Measurements from ENCODE around the gene KIT. TPM values are rescaled to one million over a fixed set of nuclear protein-coding genes. Genes with fewer than 3 reads are reported as not detected.

KIT gene
- total and polyA plus RNA-seq, 2 experiments from 2014 or later, result 3.2 to 10.5 TPM

DNA sequence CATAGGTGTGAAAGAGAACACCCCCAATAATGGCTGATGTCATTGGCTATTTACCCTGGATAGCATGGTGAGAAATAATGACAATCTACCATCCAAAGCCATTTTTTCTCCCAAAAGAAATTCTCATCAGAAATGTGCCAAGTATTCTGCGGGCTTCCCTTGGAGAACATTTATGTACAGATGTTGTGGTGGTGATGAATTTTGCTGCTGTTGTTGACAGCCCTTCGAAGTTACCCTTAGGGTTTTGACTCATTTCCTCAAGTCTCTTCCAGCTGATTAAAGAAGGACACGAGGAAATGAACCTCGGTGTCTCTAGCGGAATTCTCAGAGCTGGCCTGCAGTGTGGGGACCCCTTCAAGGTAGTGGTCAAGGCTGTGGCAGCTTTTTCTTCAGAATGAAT is 3.4 kb downstream of the KIT start:
- Histone ChIP-seq H3K4me3 (no peak overlapping the region), H3K9me3 (ENCODE audit: low read depth) (no peaks in the 10 kb centered on the region), H3K36me3 (no peaks in the 10 kb centered on the region), H3K4me1 (ENCODE audit: low read depth) (no peaks in the 10 kb centered on the region), H3K27ac (no peak overlapping the region), H3K27me3 (peaks cover 61% of the 10 kb centered on the region)
- TF ChIP-seq, protein P1, sequence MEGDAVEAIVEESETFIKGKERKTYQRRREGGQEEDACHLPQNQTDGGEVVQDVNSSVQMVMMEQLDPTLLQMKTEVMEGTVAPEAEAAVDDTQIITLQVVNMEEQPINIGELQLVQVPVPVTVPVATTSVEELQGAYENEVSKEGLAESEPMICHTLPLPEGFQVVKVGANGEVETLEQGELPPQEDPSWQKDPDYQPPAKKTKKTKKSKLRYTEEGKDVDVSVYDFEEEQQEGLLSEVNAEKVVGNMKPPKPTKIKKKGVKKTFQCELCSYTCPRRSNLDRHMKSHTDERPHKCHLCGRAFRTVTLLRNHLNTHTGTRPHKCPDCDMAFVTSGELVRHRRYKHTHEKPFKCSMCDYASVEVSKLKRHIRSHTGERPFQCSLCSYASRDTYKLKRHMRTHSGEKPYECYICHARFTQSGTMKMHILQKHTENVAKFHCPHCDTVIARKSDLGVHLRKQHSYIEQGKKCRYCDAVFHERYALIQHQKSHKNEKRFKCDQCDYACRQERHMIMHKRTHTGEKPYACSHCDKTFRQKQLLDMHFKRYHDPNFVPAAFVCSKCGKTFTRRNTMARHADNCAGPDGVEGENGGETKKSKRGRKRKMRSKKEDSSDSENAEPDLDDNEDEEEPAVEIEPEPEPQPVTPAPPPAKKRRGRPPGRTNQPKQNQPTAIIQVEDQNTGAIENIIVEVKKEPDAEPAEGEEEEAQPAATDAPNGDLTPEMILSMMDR (IDR thresholded peaks at IDR 0.05; ENCODE audit: low read depth, low read length), result no peak
- DNase-seq (ENCODE audit: low read depth in 1 of 2, low spot score in 1 of 2), result peak in 1 of 2 donors; percentile 57

- Histone ChIP-seq H3K4me3 (no peak overlapping the region), H3K36me3 (no peaks in the 10 kb centered on the region), H3K27me3 (peaks cover 56% of the 10 kb centered on the region), H3K4me1 (ENCODE audit: low read depth) (no peaks in the 10 kb centered on the region), H3K27ac (no peak overlapping the region), H3K9me3 (ENCODE audit: low read depth) (no peaks in the 10 kb centered on the region)
- peak in 1 of 2 donors; percentile 51 for DNase-seq (ENCODE audit: low read depth in 1 of 2, low spot score in 1 of 2)
- TF ChIP-seq, protein P1 (IDR thresholded peaks at IDR 0.05; ENCODE audit: low read depth, low read length), result no peak
Observed at GRCh38 chr4:54661686-54662085, 3.9 kb downstream of the KIT start.

DNA sequence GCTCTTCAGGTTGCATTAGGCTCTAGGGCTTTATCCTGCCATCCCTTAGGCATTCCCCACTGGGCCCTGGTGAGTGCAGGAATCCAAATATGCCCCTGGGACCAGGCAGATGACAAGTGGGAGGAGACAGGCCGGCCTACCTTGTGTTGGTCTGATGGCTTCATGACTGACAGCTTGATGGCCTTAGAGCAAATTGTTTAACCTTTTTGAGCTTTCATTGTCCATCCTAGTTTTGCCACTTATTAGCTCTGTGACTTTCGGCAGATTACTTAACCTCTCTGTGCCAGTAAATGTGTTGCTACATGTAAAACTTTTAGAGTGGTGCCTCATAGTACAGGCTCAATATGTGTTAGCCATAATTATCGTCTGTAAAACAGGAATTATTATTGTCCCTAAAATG is 4.4 kb downstream of the KIT start:
- no peak overlapping the region for H3K27ac ChIP-seq
- DNase-seq (ENCODE audit: low read depth in 1 of 2, low spot score in 1 of 2), result no peak
- H3K36me3 ChIP-seq, result no peaks in the 10 kb centered on the region
- no peak overlapping the region for H3K4me3 ChIP-seq
- H3K9me3 ChIP-seq (ENCODE audit: low read depth), result no peaks in the 10 kb centered on the region
- TF ChIP-seq, protein P1 (IDR thresholded peaks at IDR 0.05; ENCODE audit: low read depth, low read length), result no peak
- peaks cover 52% of the 10 kb centered on the region for H3K27me3 ChIP-seq
- H3K4me1 ChIP-seq (ENCODE audit: low read depth), result no peaks in the 10 kb centered on the region

DNA sequence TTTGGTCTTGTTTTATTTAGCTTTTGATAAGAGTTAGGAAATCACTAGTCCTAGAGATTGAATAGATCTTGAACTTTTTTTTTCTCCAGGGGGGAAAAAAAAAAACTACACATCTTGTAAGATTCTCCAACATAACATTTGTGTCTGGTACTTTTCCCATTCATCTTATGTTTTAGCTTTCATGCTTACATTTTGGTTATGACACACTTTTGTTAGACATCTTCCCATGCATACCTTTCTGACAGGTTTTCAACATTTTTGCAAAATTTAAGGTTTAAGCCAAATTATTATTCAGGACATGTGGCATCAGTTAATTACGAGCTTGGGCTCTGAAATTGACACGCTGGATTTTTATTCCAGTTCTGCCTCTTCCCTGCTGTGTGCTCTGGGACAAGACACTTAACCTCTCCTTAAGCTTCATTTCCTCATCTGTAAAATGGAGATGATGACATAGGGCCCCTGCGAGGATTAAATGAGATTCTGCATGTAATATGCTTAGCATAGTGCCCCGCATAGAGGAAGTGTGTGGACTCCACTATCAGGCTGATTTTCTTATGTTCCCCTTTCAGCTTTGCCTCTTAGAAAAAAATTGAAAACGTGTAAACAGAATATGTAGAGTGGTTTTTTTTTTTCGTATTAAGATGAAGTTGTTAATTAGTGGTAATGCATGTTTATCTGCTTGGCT is 5.3 kb downstream of the KIT start:
- H3K9me3 ChIP-seq (ENCODE audit: low read depth), result no peaks in the 10 kb centered on the region
- no peak overlapping the region for H3K4me3 ChIP-seq
- peaks cover 2% of the 10 kb centered on the region for H3K4me1 ChIP-seq (ENCODE audit: low read depth)
- no peak overlapping the region for H3K27ac ChIP-seq
- H3K36me3 ChIP-seq, result no peaks in the 10 kb centered on the region
- DNase-seq (ENCODE audit: low read depth in 1 of 2, low spot score in 1 of 2), result no peak
- H3K27me3 ChIP-seq, result peaks cover 43% of the 10 kb centered on the region
- TF ChIP-seq, protein P1 (IDR thresholded peaks at IDR 0.05; ENCODE audit: low read depth, low read length), result no peak

DNA sequence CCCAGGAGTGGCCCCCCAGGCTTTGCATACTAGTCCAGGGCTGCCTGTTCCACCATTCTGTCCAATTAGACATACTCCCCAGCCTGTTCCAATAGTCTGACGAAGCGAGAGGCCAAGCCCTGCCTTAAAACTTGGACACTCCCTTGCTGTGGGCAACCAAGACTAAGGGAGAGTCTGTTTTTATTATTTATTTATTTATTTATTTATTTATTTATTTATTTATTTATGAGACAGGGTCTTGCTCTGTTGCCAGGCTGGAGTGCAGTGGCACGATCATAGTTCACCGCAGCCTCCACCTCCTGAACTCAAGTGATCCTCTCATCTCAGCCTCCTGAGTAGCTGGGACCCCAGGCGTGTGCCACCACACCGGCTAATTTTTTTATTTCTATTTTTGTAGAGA is 6.6 kb downstream of the KIT start:
- no peak overlapping the region for H3K27ac ChIP-seq
- TF ChIP-seq, protein P1 (IDR thresholded peaks at IDR 0.05; ENCODE audit: low read depth, low read length), result no peak
- peaks cover 29% of the 10 kb centered on the region for H3K27me3 ChIP-seq
- H3K36me3 ChIP-seq, result no peaks in the 10 kb centered on the region
- DNase-seq (ENCODE audit: low read depth in 1 of 2, low spot score in 1 of 2), result no peak
- no peaks in the 10 kb centered on the region for H3K9me3 ChIP-seq (ENCODE audit: low read depth)
- no peak overlapping the region for H3K4me3 ChIP-seq
- H3K4me1 ChIP-seq (ENCODE audit: low read depth), result peaks cover 9% of the 10 kb centered on the region

Measured in cardiac muscle cell (in vitro differentiated cells and primary cell).